Measurements from ENCODE around the gene SCYL2.
"Not testable (repeated sequence)": the region's sequence is repeated elsewhere in the genome, so short reads cannot be mapped to it uniquely, and the experiment has no call there.

The SCYL2 gene

GRCh38 chr12:100263131-100263530 lies 3.8 kb upstream of the SCYL2 start:
- DNase-seq (ENCODE audit: low read depth, low spot score), result no peak

DNA sequence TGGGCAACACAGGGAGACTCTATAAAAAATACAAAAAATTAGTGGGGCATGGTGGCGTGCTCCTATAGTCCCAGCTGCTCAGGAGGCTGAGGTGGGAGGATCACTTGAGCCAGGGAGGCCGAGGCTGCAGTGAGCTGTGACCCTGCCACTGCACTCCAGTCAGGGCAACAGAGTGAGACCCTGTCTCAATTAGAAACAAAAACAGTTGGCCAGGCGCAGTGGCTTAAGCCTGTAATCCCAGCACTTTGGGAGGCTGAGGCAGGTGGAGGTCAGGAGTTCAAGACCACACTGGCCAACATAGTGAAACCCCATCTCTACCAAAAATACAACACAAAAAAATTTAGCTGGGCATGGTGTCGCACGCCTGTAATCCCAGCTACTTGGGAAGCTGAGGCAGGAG lies 1.9 kb upstream of the SCYL2 start:
- not testable (repeated sequence) for DNase-seq (ENCODE audit: low read depth, low spot score)

DNA sequence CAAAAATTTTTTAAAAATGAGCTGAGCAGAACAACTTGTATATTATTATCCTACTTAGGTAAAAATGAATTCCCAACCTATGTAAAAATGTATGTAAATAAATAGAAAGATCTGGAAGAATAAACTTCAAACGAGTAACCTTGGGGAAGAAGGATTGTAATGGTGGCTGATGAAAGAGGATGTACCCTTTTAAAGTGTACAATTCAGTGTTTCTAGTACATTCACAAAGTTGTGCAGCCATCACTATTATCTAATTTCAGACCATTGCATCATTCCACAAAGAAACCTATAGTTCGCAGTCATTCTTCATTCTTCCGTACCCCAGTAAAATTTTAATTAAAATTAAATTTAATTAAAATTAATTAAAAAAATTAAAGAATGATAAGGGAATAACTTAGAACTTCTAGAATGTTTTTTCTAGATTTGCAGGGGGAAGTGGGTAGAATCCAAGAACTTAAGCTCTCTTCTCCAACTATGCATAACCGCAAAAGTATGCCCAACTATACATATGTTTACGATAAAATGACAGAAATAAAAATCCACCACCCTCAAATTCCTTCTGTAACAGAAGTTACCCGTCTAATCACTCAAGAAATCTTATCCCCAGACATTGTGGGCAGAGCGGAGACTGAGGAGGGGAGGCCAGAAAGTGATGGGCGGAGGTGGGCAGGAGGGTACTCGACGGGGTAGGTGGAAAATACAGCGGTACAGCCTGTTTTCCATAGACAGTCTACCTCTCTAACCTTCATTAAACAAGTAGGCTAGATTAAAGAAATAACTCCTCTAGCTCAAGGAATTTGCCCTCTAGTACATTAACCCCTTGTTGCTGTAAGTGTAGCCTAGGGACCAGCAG lies 1.0 kb upstream of the SCYL2 start:
- DNase-seq (ENCODE audit: low read depth, low spot score), result no peak

DNA sequence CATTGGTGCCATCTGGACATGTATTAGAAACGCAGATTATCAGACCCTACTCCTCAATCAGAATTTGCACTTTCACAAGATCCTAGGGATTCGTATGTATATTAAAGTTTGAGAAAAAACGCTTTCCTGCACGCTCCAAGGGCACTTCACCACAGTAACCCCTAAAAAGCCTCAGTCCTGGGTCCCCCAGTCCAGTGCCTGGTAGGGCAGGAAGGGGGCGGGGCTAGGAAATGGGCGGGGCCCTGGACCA lies 467 bp upstream of the SCYL2 start:
- no peak for DNase-seq (ENCODE audit: low read depth, low spot score)

DNA sequence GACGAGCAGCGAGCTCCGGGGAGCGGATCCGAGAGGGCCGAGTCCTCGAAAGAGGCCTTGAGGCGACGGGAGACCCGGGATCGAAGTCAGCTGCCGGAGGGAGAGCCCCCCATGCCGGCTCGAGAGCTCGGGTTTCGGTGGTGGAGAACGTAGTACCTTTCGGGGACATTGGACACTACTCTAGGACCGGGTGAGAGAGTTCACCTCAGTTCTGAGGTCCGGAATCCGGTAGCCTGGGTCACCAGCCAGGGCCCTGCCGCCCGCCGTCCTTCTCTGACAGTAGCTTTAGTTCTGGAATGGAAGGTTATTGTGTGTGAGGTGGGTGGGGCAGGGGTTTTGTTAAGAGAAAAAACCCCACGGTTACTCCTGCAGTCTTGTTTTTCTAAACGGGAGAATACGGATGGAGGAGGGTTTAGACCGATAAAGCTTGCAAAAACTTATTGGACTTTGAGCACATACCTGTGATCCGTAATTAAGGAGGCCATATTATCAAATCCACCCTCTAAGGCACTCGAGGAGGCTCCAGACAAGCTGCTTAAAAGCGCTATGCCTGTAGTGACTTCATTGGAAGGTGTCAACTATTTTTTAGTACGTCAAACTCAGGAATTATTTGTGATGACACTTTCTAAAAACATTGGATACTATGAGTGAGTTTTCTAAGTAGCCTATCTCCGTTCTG lies 765 bp downstream of the SCYL2 start:
- DNase-seq (ENCODE audit: low read depth, low spot score), result no peak

DNA sequence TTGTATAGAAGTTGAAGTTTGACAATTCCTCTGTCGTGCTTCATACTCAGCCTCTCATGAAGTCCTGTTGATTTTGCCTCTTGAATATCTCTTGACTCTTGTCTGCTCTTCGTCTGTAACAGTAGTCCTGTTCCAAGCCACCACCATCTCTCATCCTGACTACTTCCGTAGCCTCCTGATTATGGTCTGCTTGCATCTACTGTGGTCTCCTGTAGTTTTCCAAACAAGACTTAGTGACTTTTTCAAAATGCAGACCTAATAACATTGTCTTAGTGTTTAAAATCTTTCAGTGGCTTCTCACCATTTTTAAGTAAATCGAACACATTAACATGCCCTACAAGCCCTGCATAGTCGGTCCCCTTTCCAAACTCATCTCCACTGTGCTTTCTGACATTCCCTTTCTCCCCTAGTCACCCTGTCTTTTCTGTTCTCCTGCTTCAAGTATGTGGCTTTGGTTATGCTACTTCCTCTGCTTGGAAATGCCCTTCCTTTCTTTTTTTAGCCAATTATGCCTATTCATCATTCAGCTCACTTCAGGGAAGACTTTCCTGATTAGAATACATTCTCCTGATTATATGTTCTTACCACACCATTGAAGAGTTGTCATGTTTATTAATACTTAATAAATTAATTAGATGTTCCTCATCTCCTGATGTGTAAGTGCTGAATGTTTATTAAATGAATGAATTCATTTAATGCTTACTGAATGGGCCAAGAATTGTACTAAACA lies 2.0 kb downstream of the SCYL2 start:
- DNase-seq (ENCODE audit: low read depth, low spot score), result no peak

DNA sequence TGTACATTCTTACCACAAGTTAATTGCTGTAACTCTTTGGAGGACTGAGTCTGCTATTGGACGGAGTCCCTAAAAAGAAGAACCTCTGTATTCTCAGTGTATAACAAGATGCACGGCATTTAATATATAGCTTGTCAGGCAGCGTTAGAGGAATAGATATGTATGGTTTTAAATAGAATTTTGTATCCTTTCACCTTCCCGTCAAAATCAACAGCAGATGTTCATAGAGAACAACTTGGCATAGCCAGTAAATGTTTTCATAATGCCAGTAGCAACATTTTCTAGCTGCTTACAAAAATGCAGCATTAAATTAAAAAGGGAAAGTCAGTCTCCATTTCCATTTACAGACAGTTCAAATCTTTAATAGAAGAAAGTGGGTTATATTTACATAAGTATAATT lies 6.8 kb downstream of the SCYL2 start:
- no peak for DNase-seq (ENCODE audit: low read depth, low spot score)

DNA sequence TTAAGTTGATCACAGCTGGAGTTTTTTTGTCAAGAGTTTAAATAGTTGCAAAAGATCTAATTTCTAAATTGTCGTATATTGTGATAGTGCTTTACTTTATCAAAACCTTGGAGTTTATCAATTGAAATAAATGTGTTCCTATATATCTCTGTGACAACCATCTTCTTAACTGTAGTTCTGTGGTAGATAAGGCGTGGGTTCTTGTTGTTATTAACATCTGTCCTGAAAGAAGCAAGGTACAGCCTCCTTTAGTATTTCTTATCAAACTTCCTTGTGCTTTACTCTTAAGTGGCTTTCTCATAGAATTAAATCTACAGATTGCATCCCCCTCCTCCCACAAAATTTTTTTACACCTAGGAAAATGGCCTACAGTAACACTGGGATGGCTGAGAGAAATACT lies 7.3 kb downstream of the SCYL2 start:
- no peak for DNase-seq (ENCODE audit: low read depth, low spot score)

GRCh38 chr12:100279159-100279558 lies 12.2 kb downstream of the SCYL2 start:
- DNase-seq (ENCODE audit: low read depth, low spot score), result no peak

GRCh38 chr12:100279607-100280244 lies 12.7 kb downstream of the SCYL2 start:
- no peak for DNase-seq (ENCODE audit: low read depth, low spot score)

DNA sequence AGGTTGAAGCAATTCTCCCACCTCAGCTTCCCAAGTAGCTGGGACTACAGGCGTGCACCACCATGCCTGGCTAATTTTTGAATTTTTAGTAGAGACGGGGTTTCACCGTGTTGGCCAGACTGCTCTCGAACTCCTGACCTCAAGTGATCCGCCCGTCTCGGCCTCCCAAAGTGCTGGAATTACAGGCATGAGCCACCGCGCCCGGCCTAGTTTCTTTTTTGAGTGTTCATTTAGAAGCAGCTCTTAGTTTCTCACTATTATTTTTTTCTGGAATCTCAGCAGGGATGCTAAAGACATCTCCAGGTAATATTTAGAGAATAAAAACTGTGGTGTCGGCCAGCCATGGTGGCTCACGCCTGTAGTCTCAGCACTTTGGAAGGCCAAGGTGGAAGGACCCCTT lies 17.6 kb downstream of the SCYL2 start:
- DNase-seq (ENCODE audit: low read depth, low spot score), result not testable (repeated sequence)

GRCh38 chr12:100289038-100289437 lies 22.1 kb downstream of the SCYL2 start:
- DNase-seq (ENCODE audit: low read depth, low spot score), result no peak

- DNase-seq (ENCODE audit: low read depth, low spot score), result no peak
Measured at GRCh38 chr12:100290016-100290415, 23.0 kb downstream of the SCYL2 start.

DNA sequence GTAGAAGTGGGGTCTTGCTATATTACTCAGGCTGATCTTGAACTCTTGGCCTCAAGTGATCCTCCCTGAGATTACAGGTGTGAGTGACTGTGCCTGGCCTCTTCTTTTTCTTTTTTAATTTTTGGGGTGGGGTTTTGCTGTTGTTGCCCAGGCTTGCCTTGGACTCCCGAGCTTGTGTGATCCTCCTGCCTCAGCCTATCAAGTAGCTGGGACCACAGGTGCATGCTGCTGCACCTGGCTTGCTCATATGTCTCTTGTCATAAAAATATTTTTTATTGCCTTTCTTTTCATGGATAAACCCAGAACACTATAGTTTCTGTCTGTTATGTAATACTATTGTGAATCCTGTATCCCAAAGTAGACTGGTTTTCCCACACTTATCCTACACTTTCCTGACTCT lies 26.0 kb downstream of the SCYL2 start:
- no peak for DNase-seq (ENCODE audit: low read depth, low spot score)

GRCh38 chr12:100294366-100294765 lies 27.4 kb downstream of the SCYL2 start:
- not testable (repeated sequence) for DNase-seq (ENCODE audit: low read depth, low spot score)

GRCh38 chr12:100295764-100296555 lies 29.0 kb downstream of the SCYL2 start:
- DNase-seq (ENCODE audit: low read depth, low spot score), result no peak

- no peak for DNase-seq (ENCODE audit: low read depth, low spot score)
Measured at GRCh38 chr12:100302081-100302480, 35.1 kb downstream of the SCYL2 start.

GRCh38 chr12:100303831-100304230 lies 36.9 kb downstream of the SCYL2 start:
- DNase-seq (ENCODE audit: low read depth, low spot score), result no peak

DNA sequence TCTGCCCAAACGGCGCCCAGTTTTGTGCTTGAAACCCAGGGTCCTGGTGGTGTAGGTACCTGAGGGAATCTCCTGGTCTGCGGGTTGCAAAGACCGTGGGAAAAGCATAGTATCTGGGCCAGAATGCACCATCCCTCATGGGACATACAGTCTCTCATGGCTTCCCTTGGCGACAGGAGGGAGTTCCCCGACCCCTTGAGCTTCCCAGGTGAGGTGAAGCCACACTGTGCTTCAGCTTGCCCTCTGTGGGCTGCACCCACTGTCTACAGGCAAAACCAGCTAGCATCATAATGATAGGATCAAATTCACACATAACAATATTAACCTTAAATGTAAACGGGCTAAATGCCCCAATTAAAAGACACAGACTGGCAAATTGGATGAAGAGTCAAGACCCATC lies 37.4 kb downstream of the SCYL2 start:
- DNase-seq (ENCODE audit: low read depth, low spot score), result not testable (repeated sequence)

GRCh38 chr12:100308138-100308537 lies 41.2 kb downstream of the SCYL2 start:
- not testable (repeated sequence) for DNase-seq (ENCODE audit: low read depth, low spot score)

GRCh38 chr12:100311317-100311716 lies 44.3 kb downstream of the SCYL2 start:
- no peak for DNase-seq (ENCODE audit: low read depth, low spot score)
